ENCODE measurements around the gene ATG2A. TPM values are rescaled to one million over a fixed set of nuclear protein-coding genes. Genes with fewer than 3 reads are reported as not detected.

The ATG2A gene
- total RNA-seq, 1 experiment from 2014 or later = 7.1 TPM

DNA sequence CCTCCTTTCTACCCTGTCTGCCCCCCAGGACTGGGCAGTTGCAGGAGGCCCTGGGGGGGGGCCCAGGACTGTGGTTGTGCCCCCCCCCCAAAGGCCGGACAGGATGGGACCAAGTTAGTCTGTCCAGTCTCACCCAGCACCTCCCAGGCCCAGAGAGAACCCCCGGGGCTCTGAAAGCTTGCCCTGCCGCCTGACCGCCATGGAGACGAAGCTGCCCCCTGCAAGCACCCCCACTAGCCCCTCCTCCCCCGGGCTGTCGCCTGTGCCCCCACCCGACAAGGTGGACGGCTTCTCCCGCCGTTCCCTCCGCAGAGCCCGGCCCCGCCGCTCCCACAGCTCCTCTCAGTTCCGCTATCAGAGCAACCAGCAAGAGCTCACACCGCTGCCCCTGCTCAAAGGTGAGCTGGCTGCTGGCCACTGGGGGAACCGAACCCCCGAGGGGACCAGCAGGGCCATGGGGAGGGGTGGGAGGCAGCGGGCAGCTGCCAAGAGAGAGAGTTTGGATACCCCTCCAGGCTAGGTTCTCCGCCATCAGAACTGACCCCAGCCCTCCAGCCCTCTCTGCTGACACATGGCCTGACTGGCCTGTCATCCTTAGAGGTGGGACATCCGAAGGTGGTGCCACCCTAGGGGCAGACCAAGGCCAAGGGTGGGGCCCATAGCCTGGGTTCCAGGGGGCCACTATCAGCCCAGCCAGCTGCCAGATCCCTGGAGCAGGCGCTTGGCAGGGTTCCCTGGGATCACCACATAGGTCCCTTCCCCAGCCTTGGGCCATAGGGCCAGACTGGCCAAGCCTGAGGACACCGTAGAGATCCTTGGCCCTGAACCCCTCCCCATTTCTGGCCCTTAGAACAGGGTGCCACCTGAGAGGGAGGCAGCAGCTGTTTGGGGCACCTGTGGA, 8.8 kb upstream of the ATG2A start:
- DNase-seq (ENCODE audit: extremely low read depth, low read depth) = no peak

DNA sequence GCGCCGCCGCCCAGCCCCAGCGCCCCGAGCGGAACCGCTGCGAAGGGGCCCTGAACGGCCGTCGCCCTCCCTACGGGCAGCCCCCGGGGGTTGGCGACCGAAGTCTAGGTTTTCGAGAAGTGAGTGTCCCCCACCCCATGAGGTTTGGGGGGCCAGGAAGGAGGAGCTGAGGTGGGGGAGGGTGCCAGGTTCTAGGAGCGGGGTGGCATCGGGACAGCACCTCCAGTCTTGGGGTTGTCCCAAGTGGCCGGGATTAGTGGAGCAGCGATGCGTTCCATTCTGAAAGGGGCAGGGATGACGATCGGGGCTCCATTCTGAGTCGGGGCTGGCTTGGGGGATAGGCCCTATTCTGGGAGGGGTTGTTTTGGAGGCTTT, 7.9 kb upstream of the ATG2A start:
- DNase-seq (ENCODE audit: extremely low read depth, low read depth) = no peak

GRCh38 chr11:64923944-64924909, 7.2 kb upstream of the ATG2A start, which contains the start of gene PPP2R5B:
PPP2R5B (plus strand) TSS chr11:64924689; CDS start chr11:64925735, 1,046 bp downstream.
- peak; percentile 86 for DNase-seq (ENCODE audit: extremely low read depth, low read depth)

DNA sequence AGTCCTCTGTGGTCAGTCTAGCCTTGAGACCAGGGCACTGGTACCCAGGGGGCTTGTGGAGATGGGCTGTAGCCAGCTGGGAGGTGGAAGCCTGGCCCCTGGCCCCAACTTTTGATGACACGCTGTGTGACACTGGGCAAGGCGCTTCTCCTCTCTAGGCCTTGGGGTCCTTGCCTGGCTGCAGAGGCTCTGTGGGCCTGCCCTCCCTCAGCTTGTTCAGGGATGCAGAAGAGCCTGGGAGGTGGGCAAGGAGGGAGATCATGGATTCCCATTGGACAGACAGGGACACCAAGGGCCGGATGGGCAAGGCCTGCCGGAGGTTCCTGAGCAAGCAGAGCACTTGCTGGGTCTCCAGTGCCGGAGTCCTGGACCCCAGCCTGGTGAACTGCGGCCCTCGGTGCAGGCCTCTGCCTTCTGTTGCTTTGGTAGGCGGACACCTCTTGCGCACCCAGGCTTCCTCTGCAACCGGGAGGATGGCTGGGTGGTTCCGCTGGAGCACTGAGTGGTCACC, 6.2 kb upstream of the ATG2A start:
- no peak for DNase-seq (ENCODE audit: extremely low read depth, low read depth)

GRCh38 chr11:64921384-64921783, 4.4 kb upstream of the ATG2A start:
- DNase-seq (ENCODE audit: extremely low read depth, low read depth) = no peak

GRCh38 chr11:64920124-64920523, 3.1 kb upstream of the ATG2A start:
- no peak for DNase-seq (ENCODE audit: extremely low read depth, low read depth)

DNA sequence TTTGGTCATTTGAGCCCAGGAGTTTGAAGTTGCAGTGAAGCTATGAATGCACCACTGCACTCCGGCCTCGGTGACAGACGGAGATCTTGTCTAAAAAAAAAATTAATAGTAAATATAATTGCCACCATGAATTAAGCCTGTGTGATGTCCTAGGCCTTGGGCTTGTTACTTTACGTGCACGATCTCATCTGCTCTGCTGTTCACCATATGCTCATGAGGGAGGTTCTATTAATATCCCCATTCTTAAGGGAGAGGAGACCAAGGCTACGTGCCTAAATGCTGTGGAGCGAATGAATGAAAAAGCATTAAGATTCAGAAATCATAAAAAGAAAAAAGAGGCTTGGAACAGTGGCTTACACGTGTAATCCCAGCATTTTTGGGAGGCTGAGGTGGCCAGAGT, 2.6 kb upstream of the ATG2A start:
- no peak for DNase-seq (ENCODE audit: extremely low read depth, low read depth)

DNA sequence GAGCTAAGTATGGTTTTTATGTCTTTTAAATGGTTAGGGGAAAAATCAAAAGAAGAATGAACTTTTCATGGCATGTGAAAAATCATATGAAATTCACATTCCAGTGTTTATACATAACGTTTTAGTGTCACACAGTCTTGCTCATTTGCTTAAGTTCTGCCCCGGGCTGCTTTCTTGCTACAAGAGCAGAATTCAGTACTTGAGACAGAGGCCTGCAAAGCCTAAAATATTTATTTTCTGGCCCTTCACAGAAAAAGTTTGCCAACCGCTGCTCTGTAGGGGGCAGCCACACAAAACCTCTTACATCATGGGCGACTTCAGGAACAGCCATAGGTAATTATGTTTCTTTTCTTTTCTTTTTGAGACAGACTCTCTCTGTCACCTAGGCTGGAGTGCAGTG, 1.0 kb upstream of the ATG2A start:
- no peak for DNase-seq (ENCODE audit: extremely low read depth, low read depth)

GRCh38 chr11:64917663-64917995, 620 bp upstream of the ATG2A start:
- DNase-seq (ENCODE audit: extremely low read depth, low read depth) = no peak

DNA sequence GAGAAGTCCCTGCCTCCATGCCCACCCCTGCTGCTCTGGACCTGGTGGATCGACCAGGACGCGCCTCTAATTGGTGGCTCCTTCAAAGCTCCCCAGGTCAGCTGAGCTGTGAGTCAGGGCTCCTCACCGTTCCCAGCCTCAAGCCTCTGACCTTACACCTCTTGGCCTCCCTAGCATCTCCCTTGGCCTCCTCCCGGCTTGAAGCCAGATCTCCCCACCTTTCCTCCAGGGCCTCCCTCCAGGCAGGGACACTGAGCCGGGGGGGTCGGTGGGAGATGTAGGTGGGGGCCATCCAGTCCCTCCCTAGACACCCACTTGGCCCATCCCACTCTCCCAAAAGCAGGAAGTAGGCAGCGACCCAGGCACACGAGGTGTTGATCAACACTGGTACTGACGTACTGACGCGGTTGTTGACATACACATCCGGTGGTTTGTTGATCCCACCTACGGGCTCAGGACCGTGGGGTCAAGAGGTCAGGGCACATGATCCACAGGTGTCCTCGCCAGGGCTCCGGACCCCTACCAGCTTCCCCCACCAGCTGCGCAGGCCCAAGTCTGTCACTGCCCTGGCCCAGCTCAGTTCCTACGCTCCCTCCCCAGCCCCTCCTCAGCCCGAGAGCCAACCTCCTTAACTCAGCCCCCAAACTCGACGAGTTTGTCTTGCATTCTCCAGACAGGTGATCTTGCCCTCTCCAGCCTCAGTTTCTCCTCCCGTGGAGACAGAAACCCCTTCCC, 802 bp downstream of the ATG2A start:
- DNase-seq (ENCODE audit: extremely low read depth, low read depth) = no peak

GRCh38 chr11:64915376-64915887, 1.6 kb downstream of the ATG2A start:
- DNase-seq (ENCODE audit: extremely low read depth, low read depth) = no peak

DNA sequence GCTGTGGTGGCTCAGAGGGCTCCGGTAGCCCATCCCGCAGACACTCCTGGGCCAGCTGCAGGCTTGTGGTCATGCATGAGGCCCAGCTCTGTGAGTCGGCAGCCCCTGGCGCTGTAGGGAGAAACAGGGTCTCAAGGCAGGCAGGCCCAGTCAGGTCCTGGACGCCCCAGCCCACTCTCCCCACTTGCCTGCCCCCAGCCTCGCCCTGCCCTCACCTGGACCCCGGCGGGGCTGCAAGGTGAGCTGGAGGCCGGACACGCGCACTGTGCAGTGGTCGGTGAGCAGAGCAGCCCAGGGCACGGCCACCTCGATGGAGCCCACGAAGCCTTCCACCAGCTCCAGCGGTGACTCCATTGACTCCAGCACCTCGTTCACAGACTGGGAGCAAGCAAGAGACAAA, 2.9 kb downstream of the ATG2A start:
- no peak for DNase-seq (ENCODE audit: extremely low read depth, low read depth)

GRCh38 chr11:64913171-64913727, 3.8 kb downstream of the ATG2A start:
- DNase-seq (ENCODE audit: extremely low read depth, low read depth) = no peak

DNA sequence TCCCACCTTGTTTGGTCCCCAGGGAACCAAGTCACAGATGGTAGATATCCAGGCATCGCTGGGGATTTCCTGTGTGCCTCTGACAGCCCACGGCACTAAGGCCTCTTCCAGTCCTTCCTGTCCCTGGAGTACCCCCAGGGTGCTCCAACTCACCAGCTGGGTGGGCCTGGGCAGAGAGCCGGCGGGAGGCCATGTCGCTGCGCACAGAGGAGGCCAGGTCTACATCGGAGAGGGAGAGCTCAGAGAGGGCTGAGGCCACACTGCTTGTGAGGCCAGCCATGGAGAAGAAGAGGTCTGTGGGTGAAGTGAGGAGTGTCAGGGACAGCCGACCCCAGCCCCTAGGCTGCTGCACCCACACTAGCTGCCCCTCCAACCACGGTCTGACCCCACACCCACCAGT, 5.3 kb downstream of the ATG2A start:
- DNase-seq (ENCODE audit: extremely low read depth, low read depth) = no peak

DNA sequence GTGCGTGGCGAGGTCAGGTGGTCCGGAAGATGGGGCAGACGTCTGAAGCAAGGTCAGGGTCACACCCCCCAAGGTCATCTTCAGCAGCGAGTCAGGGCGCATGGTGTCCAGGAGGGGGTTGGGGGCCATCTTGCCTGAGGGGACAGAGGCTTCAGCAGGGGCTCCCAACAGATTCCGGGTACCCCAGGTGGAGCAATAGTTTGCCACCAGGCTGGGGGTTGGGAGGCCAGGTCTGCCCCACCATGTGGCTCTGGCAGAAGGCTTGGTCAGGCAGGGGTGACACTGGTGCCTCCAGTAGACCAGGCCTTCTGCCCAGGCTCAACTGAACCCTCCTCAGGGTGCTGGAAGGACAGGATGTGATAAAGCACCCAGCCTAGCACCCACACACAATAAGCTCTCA, 5.9 kb downstream of the ATG2A start:
- no peak for DNase-seq (ENCODE audit: extremely low read depth, low read depth)

- DNase-seq (ENCODE audit: extremely low read depth, low read depth) = no peak
Observed at GRCh38 chr11:64910451-64911093, 6.4 kb downstream of the ATG2A start.

- DNase-seq (ENCODE audit: extremely low read depth, low read depth) = no peak
Observed at GRCh38 chr11:64909653-64910343, 7.2 kb downstream of the ATG2A start.

DNA sequence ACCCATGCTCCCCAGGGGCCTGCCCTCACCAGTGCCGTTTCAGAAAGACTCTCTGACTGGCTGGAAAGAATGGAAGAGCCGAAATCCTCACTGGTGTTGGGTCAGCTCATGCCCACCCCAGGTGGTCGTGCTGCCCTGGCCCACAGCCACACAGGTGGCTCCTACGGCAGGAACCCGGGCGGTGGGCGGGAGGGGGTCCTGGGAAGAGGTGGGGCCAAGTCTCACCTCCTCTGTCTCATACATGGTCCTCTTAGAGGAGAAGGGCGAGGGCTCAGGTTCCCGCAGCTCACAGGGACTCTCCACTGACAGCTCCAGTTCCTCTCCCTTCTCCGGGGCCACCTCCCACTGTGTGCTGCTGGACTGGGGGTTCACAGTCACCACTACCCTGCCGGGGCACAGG, 8.2 kb downstream of the ATG2A start:
- DNase-seq (ENCODE audit: extremely low read depth, low read depth) = no peak

DNA sequence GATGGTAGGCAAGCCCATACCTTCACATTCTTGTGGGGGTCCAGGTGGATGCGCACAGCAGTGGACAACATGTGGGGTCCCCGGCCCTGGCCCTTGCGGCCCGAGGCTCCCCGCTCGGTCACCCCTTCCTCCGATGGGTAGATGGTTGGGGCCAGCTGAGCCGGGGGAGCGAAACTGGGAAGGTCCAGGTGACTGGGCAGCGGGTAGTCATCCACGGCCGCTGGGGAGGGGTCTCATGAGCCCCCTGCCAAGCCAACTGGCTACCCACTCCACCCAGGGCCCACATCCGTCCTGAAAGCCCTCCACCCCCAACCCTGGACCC, 10.7 kb downstream of the ATG2A start:
- no peak for DNase-seq (ENCODE audit: extremely low read depth, low read depth)

Data from NCI-H460 (cell line).